Measurements from ENCODE around the gene FNIP2.

DNA sequence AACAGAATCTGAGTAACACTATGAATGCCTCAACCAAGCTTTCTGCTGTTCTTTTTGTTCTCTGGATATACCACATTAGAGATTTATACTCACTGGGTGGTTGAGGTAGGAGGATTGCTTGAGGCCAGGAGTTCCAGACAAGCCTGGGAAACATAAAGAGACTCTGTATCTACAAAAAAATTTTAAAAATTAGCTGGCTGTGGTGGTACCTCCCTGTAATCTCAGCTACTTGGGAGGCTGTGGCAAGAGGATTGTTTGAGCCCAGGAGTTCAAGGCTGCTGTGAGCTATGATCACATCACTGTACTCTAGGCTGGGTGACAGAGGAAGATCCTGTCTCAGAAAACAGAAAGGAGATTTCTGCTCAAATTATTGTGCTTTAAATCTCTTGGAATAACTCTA is 172.5 kb downstream of the FNIP2 start:
- TF ChIP-seq, protein P1, sequence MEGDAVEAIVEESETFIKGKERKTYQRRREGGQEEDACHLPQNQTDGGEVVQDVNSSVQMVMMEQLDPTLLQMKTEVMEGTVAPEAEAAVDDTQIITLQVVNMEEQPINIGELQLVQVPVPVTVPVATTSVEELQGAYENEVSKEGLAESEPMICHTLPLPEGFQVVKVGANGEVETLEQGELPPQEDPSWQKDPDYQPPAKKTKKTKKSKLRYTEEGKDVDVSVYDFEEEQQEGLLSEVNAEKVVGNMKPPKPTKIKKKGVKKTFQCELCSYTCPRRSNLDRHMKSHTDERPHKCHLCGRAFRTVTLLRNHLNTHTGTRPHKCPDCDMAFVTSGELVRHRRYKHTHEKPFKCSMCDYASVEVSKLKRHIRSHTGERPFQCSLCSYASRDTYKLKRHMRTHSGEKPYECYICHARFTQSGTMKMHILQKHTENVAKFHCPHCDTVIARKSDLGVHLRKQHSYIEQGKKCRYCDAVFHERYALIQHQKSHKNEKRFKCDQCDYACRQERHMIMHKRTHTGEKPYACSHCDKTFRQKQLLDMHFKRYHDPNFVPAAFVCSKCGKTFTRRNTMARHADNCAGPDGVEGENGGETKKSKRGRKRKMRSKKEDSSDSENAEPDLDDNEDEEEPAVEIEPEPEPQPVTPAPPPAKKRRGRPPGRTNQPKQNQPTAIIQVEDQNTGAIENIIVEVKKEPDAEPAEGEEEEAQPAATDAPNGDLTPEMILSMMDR (IDR thresholded peaks at IDR 0.05): no peak
- TF ChIP-seq POLR2A (IDR thresholded peaks at IDR 0.05): no peak
